DMS114 treated with DMSO at 0.1 percent for 48 hours (cell line): Measurements from ENCODE around the gene ATP8B3.
A peak's percentile ranks its signal among the peaks of the same experiment; 100 is the strongest.

Source experiments
- DNase-seq: peaks from one replicate; lab custom pipeline; 2025; ENCODE audit not compliant: unreplicated experiment; lab: John Stamatoyannopoulos, UW

The ATP8B3 gene

GRCh38 chr19:1816530-1817298 lies 4.6 kb upstream of the ATP8B3 start:
- DNase-seq: no peak

GRCh38 chr19:1815605-1816529 lies 3.8 kb upstream of the ATP8B3 start:
- DNase-seq: no peak

GRCh38 chr19:1814833-1815604 lies 2.9 kb upstream of the ATP8B3 start:
- DNase-seq: no peak

- DNase-seq: no peak
These were observed 2.3 kb upstream of the ATP8B3 start for GRCh38 chr19:1814391-1814790.

GRCh38 chr19:1813192-1814182 lies 1.4 kb upstream of the ATP8B3 start:
- no peak for DNase-seq

- DNase-seq: peak; percentile 79
These were observed 533 bp upstream of the ATP8B3 start for GRCh38 chr19:1812426-1813191.

- no peak for DNase-seq
These were observed 593 bp downstream of the ATP8B3 start for GRCh38 chr19:1811472-1811894.

GRCh38 chr19:1810439-1811160 lies 1.5 kb downstream of the ATP8B3 start:
- DNase-seq: no peak

GRCh38 chr19:1809678-1810077 lies 2.4 kb downstream of the ATP8B3 start:
- DNase-seq: no peak

- no peak for DNase-seq
These were observed 3.7 kb downstream of the ATP8B3 start for GRCh38 chr19:1808395-1808731.

GRCh38 chr19:1807695-1808394 lies 4.2 kb downstream of the ATP8B3 start:
- DNase-seq: no peak

GRCh38 chr19:1807030-1807694 lies 4.9 kb downstream of the ATP8B3 start:
- DNase-seq: no peak

- DNase-seq: no peak
These were observed 5.7 kb downstream of the ATP8B3 start for GRCh38 chr19:1806184-1807029.

- no peak for DNase-seq
These were observed 6.5 kb downstream of the ATP8B3 start for GRCh38 chr19:1805401-1806183.

- DNase-seq: no peak
These were observed 7.2 kb downstream of the ATP8B3 start for GRCh38 chr19:1804858-1805257.
